ENCODE results near the gene CLIP2. TPM values are rescaled to one million over a fixed set of nuclear protein-coding genes. Genes with fewer than 3 reads are reported as not detected.
A peak's percentile ranks its signal among the peaks of the same experiment; 100 is the strongest.
"Not testable (repeated sequence)": the region's sequence is repeated elsewhere in the genome, so short reads cannot be mapped to it uniquely, and the experiment has no call there.

CLIP2 gene
- total RNA-seq, 2 donors from 2014 or later: 50.7 to 52.9 TPM

DNA sequence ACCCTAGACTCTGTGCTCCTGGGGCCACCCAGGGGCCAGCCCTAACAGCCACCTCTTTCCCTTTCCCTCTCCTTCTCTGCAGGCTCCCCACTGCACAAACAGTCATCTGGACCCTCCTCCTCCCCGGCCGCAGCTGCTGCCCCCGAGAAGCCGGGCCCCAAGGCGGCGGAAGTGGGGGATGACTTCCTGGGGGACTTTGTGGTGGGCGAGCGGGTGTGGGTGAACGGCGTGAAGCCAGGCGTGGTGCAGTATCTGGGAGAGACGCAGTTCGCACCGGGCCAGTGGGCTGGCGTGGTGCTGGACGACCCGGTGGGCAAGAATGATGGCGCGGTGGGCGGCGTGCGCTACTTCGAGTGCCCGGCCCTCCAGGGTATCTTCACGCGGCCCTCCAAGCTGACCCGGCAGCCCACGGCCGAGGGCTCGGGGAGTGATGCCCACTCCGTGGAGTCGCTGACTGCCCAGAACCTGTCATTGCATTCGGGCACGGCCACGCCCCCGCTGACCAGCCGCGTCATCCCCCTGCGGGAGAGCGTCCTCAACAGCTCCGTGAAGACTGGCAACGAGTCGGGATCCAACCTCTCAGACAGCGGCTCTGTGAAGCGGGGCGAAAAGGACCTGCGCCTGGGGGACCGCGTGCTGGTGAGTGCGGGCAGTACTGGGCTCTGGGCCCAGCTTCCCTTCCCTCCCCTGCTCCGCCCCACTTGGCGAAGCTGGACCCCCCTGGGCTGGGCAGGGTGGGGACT is 49.3 kb downstream of the CLIP2 start:
- no peak overlapping the region for H3K4me3 ChIP-seq
- DNase-seq (ENCODE audit: low spot score) (no peak), ATAC-seq (ENCODE audit: insufficient number of reproducible peaks, low FRiP score, low read depth) (no peak)
- TF ChIP-seq, protein P1, sequence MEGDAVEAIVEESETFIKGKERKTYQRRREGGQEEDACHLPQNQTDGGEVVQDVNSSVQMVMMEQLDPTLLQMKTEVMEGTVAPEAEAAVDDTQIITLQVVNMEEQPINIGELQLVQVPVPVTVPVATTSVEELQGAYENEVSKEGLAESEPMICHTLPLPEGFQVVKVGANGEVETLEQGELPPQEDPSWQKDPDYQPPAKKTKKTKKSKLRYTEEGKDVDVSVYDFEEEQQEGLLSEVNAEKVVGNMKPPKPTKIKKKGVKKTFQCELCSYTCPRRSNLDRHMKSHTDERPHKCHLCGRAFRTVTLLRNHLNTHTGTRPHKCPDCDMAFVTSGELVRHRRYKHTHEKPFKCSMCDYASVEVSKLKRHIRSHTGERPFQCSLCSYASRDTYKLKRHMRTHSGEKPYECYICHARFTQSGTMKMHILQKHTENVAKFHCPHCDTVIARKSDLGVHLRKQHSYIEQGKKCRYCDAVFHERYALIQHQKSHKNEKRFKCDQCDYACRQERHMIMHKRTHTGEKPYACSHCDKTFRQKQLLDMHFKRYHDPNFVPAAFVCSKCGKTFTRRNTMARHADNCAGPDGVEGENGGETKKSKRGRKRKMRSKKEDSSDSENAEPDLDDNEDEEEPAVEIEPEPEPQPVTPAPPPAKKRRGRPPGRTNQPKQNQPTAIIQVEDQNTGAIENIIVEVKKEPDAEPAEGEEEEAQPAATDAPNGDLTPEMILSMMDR (IDR thresholded peaks at IDR 0.05): no peak
- no peaks in the 10 kb centered on the region for H3K27me3 ChIP-seq (replicated peaks; ENCODE audit: insufficient read depth)
- H3K4me1 ChIP-seq (ENCODE audit: control insufficient read depth in 1 of 2, low read depth in 2 of 2): peaks cover 0 to 3% of the 10 kb centered on the region in 2 donors
- H3K9me3 ChIP-seq: no peaks in the 10 kb centered on the region
- no peak overlapping the region for H3K27ac ChIP-seq
- no peaks in the 10 kb centered on the region for H3K36me3 ChIP-seq

DNA sequence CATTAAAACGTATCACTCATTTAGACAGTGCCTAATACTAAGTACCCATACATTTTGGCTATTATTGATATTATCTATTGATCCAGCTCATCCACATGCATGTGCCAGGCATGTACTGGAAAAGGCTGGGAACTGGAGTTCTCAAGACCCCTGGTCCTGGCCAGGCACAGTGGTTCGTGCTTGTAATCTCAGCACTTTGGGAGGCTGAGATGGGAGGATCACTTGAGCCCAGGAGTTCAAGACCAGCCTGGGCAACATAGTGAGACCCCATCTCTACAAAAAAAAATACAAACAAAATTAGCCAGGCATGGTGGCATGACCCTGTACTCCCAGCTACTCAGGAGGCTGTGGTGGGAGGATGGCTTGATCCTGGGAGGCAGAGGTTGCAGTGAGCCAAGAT is 50.4 kb downstream of the CLIP2 start:
- DNase-seq (ENCODE audit: low spot score); H3K4me1 ChIP-seq (ENCODE audit: control insufficient read depth in 1 of 2, low read depth in 2 of 2); H3K27ac ChIP-seq; H3K27me3 ChIP-seq (replicated peaks; ENCODE audit: insufficient read depth); H3K36me3 ChIP-seq; ATAC-seq (ENCODE audit: insufficient number of reproducible peaks, low FRiP score, low read depth); H3K9me3 ChIP-seq; H3K4me3 ChIP-seq: not testable (repeated sequence)

DNA sequence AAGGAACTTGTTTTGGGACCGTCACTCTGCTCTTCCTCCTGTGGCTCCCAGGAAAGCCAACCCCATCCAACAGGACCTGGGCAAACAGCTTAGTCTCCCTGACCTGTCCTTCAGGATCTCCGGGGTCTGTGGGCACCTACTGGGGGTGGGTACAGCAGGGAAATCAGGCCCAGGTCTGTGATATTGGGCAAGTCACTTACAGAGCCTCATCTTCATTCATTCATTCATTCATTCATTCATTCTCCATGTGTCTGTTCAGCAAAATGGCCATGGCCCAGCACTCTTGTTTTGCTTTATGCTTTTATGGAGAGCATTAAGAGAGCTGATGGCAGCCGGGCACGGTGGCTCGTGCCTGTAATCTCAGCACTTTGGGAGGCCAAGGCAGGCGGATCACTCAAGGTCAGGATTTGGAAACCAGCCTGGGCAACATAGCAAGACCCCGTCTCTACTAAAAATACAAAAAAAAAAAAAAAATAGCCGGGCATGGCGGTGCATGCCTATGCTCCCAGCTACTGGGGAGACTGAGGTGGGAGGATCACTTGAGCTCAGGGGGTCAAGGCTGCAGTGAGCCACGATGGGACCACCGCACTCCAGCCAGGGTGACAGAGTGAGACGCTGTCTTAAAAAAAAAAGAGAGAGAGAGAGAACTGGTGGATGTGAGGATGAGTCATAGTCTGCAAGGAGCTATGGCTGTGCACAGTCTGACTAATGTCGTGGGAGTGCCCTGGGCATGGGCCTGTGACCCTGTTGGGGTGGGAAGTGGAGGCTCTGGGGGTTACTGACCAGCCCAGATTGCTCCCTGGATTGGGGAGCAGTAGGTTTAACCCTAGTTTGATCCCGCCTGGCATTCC is 54.3 kb downstream of the CLIP2 start:
- Histone ChIP-seq H3K27ac (no peak overlapping the region), H3K4me1 (ENCODE audit: control insufficient read depth in 1 of 2, low read depth in 2 of 2) (peaks cover 0 to 8% of the 10 kb centered on the region in 2 donors), H3K4me3 (no peak overlapping the region), H3K9me3 (no peaks in the 10 kb centered on the region), H3K27me3 (replicated peaks; ENCODE audit: insufficient read depth) (no peaks in the 10 kb centered on the region), H3K36me3 (no peaks in the 10 kb centered on the region)
- DNase-seq (ENCODE audit: low spot score) (no peak), ATAC-seq (ENCODE audit: insufficient number of reproducible peaks, low FRiP score, low read depth) (peak; percentile 66)
- TF ChIP-seq, protein P1 (IDR thresholded peaks at IDR 0.05): no peak

DNA sequence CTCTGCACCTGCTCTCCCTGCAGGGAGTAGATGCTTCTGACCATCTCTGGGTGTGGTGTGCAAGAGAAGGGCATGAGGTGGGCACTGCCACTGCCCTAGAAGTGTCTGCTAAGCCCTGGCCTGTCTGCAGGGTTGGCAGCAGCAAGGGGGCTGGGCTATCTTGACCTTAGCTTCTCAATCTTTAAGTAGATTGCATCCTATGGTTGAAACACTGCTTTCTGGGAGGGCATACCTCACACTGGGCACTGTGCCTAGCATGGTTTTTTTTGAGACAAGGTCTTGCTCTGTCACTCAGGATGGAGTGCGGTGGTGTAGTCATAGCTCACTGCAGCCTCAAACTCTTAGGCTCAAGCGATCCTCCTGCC is 54.9 kb downstream of the CLIP2 start:
- ATAC-seq (ENCODE audit: insufficient number of reproducible peaks, low FRiP score, low read depth) (no peak), DNase-seq (ENCODE audit: low spot score) (no peak)
- TF ChIP-seq, protein P1 (IDR thresholded peaks at IDR 0.05): no peak
- Histone ChIP-seq H3K4me3 (no peak overlapping the region), H3K4me1 (ENCODE audit: control insufficient read depth in 1 of 2, low read depth in 2 of 2) (peaks cover 0 to 8% of the 10 kb centered on the region in 2 donors), H3K27me3 (replicated peaks; ENCODE audit: insufficient read depth) (no peaks in the 10 kb centered on the region), H3K9me3 (no peaks in the 10 kb centered on the region), H3K36me3 (no peaks in the 10 kb centered on the region), H3K27ac (no peak overlapping the region)

DNA sequence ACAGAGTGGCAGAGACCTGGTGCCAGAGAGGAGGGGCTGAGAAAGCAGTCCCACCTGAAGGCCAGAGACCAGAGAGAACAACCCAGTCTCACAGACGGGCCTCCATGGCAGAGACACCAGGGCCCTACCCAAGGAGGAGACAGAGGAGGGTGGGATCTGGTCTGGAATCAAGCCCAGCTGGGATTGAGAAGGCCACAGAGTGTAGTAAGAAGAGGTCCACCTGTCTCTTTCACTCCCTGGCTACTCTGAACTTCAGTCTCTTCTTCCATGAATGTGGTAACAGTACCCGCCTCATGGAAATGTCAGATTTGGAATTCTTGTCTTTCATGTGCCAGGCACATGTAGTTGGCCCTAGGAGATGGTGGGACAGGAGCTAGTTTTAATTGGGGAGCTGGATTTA is 55.6 kb downstream of the CLIP2 start:
- H3K27me3 ChIP-seq (replicated peaks; ENCODE audit: insufficient read depth): no peaks in the 10 kb centered on the region
- ATAC-seq (ENCODE audit: insufficient number of reproducible peaks, low FRiP score, low read depth) (no peak), DNase-seq (ENCODE audit: low spot score) (no peak)
- H3K4me1 ChIP-seq (ENCODE audit: control insufficient read depth in 1 of 2, low read depth in 2 of 2): peaks cover 0 to 8% of the 10 kb centered on the region in 2 donors
- TF ChIP-seq, protein P1 (IDR thresholded peaks at IDR 0.05): no peak
- no peaks in the 10 kb centered on the region for H3K36me3 ChIP-seq
- no peak overlapping the region for H3K27ac ChIP-seq
- no peaks in the 10 kb centered on the region for H3K9me3 ChIP-seq
- no peak overlapping the region for H3K4me3 ChIP-seq

Measured in thoracic aorta (tissue), 2 donors.